ENCODE data around the gene TGFB3.

- no peak for TF ChIP-seq CTCF (IDR thresholded peaks at IDR 0.05)
- TF ChIP-seq EZH2 (IDR thresholded peaks at IDR 0.05; ENCODE audit: borderline replicate concordance, insufficient read depth, low read depth, low read length, poor library complexity, severe bottlenecking), result no peak
Measured at GRCh38 chr14:75927564-75928087, 54.2 kb downstream of the TGFB3 start.
